Mesenchymal stem cell (in vitro differentiated cells and primary cell): ENCODE data around the gene MEI1.

Experiments used
- DNase-seq: peaks from one replicate; pipeline ENCODE4 v3.0.0-alpha.2; 2013
- H2AFZ ChIP-seq: one replicate; pipeline ENCODE4 v1.6.1; 2013; ENCODE audit warnings: low read depth, mild to moderate bottlenecking, control low read depth, inconsistent platforms, low read length, moderate library complexity
- H2AK5ac ChIP-seq: 2 replicates; pipeline ENCODE4 v1.6.1; 2013; ENCODE audit warnings: low read length, moderate library complexity, mild to moderate bottlenecking, inconsistent platforms; ENCODE audit not compliant: severe bottlenecking
- H2BK120ac ChIP-seq: one replicate; pipeline ENCODE4 v1.6.1; 2013; ENCODE audit warnings: low read depth, mild to moderate bottlenecking, inconsistent platforms, low read length, moderate library complexity
- H2BK12ac ChIP-seq, 2 experiments: one replicate each; pipeline ENCODE4 v1.6.1; 2013; ENCODE audit warnings: inconsistent platforms in 2 of 2, low read length in 2 of 2, mild to moderate bottlenecking in 2 of 2, moderate library complexity in 2 of 2, control low read depth in 1 of 2
- H2BK15ac ChIP-seq: one replicate; pipeline ENCODE4 v1.6.1; 2013; ENCODE audit warnings: mild to moderate bottlenecking, low read depth, inconsistent platforms; ENCODE audit not compliant: poor library complexity, severe bottlenecking
- H2BK5ac ChIP-seq: 2 replicates; pipeline ENCODE4 v1.6.1; 2013; ENCODE audit warnings: low read depth, mild to moderate bottlenecking, low read length, control low read depth, inconsistent platforms; ENCODE audit not compliant: poor library complexity, severe bottlenecking
- H3K14ac ChIP-seq, 2 experiments: one replicate each; pipeline ENCODE4 v1.6.1; 2013; ENCODE audit warnings: inconsistent platforms in 2 of 2, low read length in 2 of 2, control low read depth in 1 of 2, mild to moderate bottlenecking in 1 of 2, moderate library complexity in 1 of 2
- H3K18ac ChIP-seq, 2 experiments: one replicate each; pipeline ENCODE4 v1.6.1; 2013; ENCODE audit warnings: inconsistent platforms in 2 of 2, low read length in 2 of 2, control low read depth in 1 of 2, low read depth in 1 of 2, mild to moderate bottlenecking in 1 of 2
- H3K23ac ChIP-seq, 2 experiments: one replicate each; pipeline ENCODE4 v1.6.1; 2013; ENCODE audit warnings: inconsistent platforms in 2 of 2, low read length in 2 of 2, mild to moderate bottlenecking in 2 of 2, moderate library complexity in 2 of 2, control low read depth in 1 of 2
- H3K27ac ChIP-seq: 2 replicates; pipeline ENCODE4 v1.5.1; 2013; ENCODE audit warnings: mild to moderate bottlenecking, moderate library complexity, low read length, control low read depth, inconsistent platforms; ENCODE audit not compliant: poor library complexity, severe bottlenecking
- H3K27me3 ChIP-seq, 2 experiments: 2 replicates each; pipeline versions ENCODE4 v1.6.1 to v1.7.0; 2013; ENCODE audit warnings: low read length in 2 of 2, mild to moderate bottlenecking in 2 of 2, moderate library complexity in 2 of 2, control low read depth in 1 of 2, inconsistent platforms in 1 of 2; ENCODE audit not compliant: control insufficient read depth in 1 of 2, insufficient read depth in 1 of 2
- H3K36me3 ChIP-seq, 2 experiments: 2 replicates each; pipeline versions ENCODE4 v1.6.1 to v1.7.0; 2013; ENCODE audit warnings: low read length in 2 of 2, control low read depth in 1 of 2, inconsistent platforms in 1 of 2, low read depth in 1 of 2, mild to moderate bottlenecking in 1 of 2; ENCODE audit not compliant: insufficient read depth in 2 of 2, control insufficient read depth in 1 of 2
- H3K4ac ChIP-seq, 2 experiments: one replicate each; pipeline ENCODE4 v1.6.1; 2013; ENCODE audit warnings: inconsistent platforms in 2 of 2, low read length in 2 of 2, mild to moderate bottlenecking in 2 of 2, moderate library complexity in 2 of 2, control low read depth in 1 of 2, low read depth in 1 of 2
- H3K4me1 ChIP-seq: 2 replicates; pipeline ENCODE4 v1.6.1; 2013; ENCODE audit warnings: low read depth, low read length, control low read depth; ENCODE audit not compliant: control insufficient read depth, insufficient read depth
- H3K4me2 ChIP-seq: 2 replicates; pipeline ENCODE4 v1.6.1; 2013; ENCODE audit warnings: low read length, mild to moderate bottlenecking, inconsistent platforms; ENCODE audit not compliant: poor library complexity, severe bottlenecking
- H3K4me3 ChIP-seq, 2 experiments: 2 replicates each; pipeline versions ENCODE4 v1.5.1 to v1.7.0; 2013; ENCODE audit warnings: low read length in 2 of 2, mild to moderate bottlenecking in 2 of 2, control low read depth in 1 of 2, low read depth in 1 of 2; ENCODE audit not compliant: insufficient read depth in 1 of 2
- H3K79me1 ChIP-seq: replicated peaks from 2 replicates; pipeline ENCODE4 v1.6.1; 2013; ENCODE audit warnings: mild to moderate bottlenecking, control low read depth, low read length, inconsistent platforms; ENCODE audit not compliant: poor library complexity, severe bottlenecking
- H3K9ac ChIP-seq: 2 replicates; pipeline ENCODE4 v1.7.0; 2013; ENCODE audit warnings: mild to moderate bottlenecking, low read length, moderate library complexity
- H3K9me3 ChIP-seq: 2 replicates; pipeline ENCODE4 v1.7.0; 2013; ENCODE audit warnings: mild to moderate bottlenecking, low read length; ENCODE audit not compliant: control insufficient read depth
- H4K8ac ChIP-seq: one replicate; pipeline ENCODE4 v1.6.1; 2013; ENCODE audit warnings: inconsistent platforms, mild to moderate bottlenecking, low read length, moderate library complexity
- H4K91ac ChIP-seq: one replicate; pipeline ENCODE4 v1.6.1; 2013; ENCODE audit warnings: mild to moderate bottlenecking, low read length, inconsistent platforms
- WGBS: methylation state at CpG from one replicate; pipeline ENCODE4 v1.1.7; 2013; ENCODE audit warnings: mixed read lengths; 5-methylcytosine and 5-hydroxymethylcytosine counted together

Gene MEI1

GRCh38 chr22:41672780-41673509 is 26.4 kb upstream of the MEI1 start:
- Histone ChIP-seq H3K79me1 (peaks cover 14% of the 10 kb centered on the region), H3K4me2 (no peak overlapping the region), H3K23ac (no peak overlapping the region), H3K36me3 (peaks cover 19 to 50% of the 10 kb centered on the region in 2 experiments), H3K14ac (no peak overlapping the region), H3K4me3 (no peak overlapping the region), H2BK5ac (no peak overlapping the region), H2BK120ac (no peak overlapping the region), H3K9me3 (no peaks in the 10 kb centered on the region), H2AFZ (no peak overlapping the region), H4K8ac (no peak overlapping the region), H2BK12ac (no peak overlapping the region), H3K18ac (no peak overlapping the region), H2BK15ac (no peak overlapping the region), H3K27ac (no peak overlapping the region), H3K4ac (no peak overlapping the region), H3K4me1 (peaks cover 6% of the 10 kb centered on the region), H2AK5ac (no peak overlapping the region), H3K9ac (no peak overlapping the region), H3K27me3 (no peaks in the 10 kb centered on the region), H4K91ac (no peak overlapping the region)
- DNase-seq = peak; percentile 31
- WGBS = 76% methylated on average over 6 of the region's 6 CpGs

- Histone ChIP-seq H3K27ac (no peak overlapping the region), H4K91ac (no peak overlapping the region), H2BK15ac (no peak overlapping the region), H3K4me1 (peaks cover 6% of the 10 kb centered on the region), H3K23ac (no peak overlapping the region), H2BK12ac (no peak overlapping the region), H3K4me3 (no peak overlapping the region), H3K14ac (no peak overlapping the region), H2BK5ac (no peak overlapping the region), H3K27me3 (no peaks in the 10 kb centered on the region), H3K4me2 (no peak overlapping the region), H3K9ac (no peak overlapping the region), H3K4ac (no peak overlapping the region), H3K18ac (no peak overlapping the region), H2BK120ac (no peak overlapping the region), H3K36me3 (peaks cover 30 to 63% of the 10 kb centered on the region in 2 experiments), H4K8ac (no peak overlapping the region), H3K9me3 (no peaks in the 10 kb centered on the region), H2AK5ac (no peak overlapping the region), H2AFZ (no peak overlapping the region), H3K79me1 (peaks cover 20% of the 10 kb centered on the region)
- 97% methylated on average over 12 of the region's 12 CpGs for WGBS
- no peak for DNase-seq
These were observed 24.4 kb upstream of the MEI1 start for GRCh38 chr22:41674846-41675340.

DNA sequence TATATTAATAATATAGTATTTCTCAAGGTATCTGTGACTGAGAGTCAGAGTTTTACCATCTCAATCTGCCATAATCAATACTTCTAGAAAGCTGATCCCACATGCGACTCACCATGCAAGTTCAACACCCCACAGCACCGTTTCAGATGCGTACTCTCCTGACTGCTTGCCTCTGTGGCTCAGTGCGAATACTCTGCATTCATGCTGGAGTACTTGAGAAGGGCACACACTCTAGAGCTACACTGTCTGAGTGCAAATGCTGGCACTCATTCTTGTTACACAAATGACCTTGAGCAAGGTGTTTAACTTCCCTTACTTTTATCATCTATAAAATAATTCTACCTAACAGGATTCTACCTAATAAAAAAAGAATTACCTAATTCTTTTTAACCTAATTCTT is 23.2 kb upstream of the MEI1 start:
- H3K23ac ChIP-seq = no peak overlapping the region
- no peak overlapping the region for H3K27ac ChIP-seq
- H3K4me2 ChIP-seq = no peak overlapping the region
- no peak overlapping the region for H2AFZ ChIP-seq
- H2BK12ac ChIP-seq = no peak overlapping the region
- WGBS = 96% methylated on average over 4 of the region's 4 CpGs
- no peak overlapping the region for H2BK120ac ChIP-seq
- H3K4ac ChIP-seq = no peak overlapping the region
- H2BK15ac ChIP-seq = no peak overlapping the region
- H3K36me3 ChIP-seq = peaks cover 34 to 70% of the 10 kb centered on the region in 2 experiments
- no peaks in the 10 kb centered on the region for H3K9me3 ChIP-seq
- H2AK5ac ChIP-seq = no peak overlapping the region
- H3K9ac ChIP-seq = no peak overlapping the region
- no peaks in the 10 kb centered on the region for H3K27me3 ChIP-seq
- no peak overlapping the region for H3K14ac ChIP-seq
- H3K18ac ChIP-seq = no peak overlapping the region
- no peak overlapping the region for H4K91ac ChIP-seq
- no peak overlapping the region for H3K4me3 ChIP-seq
- H2BK5ac ChIP-seq = no peak overlapping the region
- peaks cover 3% of the 10 kb centered on the region for H3K4me1 ChIP-seq
- H3K79me1 ChIP-seq = peaks cover 20% of the 10 kb centered on the region
- DNase-seq = no peak
- H4K8ac ChIP-seq = no peak overlapping the region

- Histone ChIP-seq H2AK5ac (no peak overlapping the region), H3K9me3 (no peaks in the 10 kb centered on the region), H3K27ac (no peak overlapping the region)
These were observed 17.7 kb upstream of the MEI1 start for GRCh38 chr22:41681616-41682015.

More at GRCh38 chr22:41681616-41682015, 17.7 kb upstream of the MEI1 start:
- Histone ChIP-seq H2BK15ac (no peak overlapping the region), H3K14ac (no peak overlapping the region), H3K36me3 (peaks cover 15 to 33% of the 10 kb centered on the region in 2 experiments), H3K23ac (no peak overlapping the region), H3K4me1 (peaks cover 4% of the 10 kb centered on the region), H2BK5ac (no peak overlapping the region), H4K91ac (no peak overlapping the region), H3K79me1 (peaks cover 11% of the 10 kb centered on the region), H3K27me3 (no peaks in the 10 kb centered on the region), H2BK12ac (no peak overlapping the region), H3K4ac (no peak overlapping the region), H2AFZ (no peak overlapping the region), H3K4me2 (peak overlapping the region; percentile 26), H3K9ac (peak overlapping the region; percentile 99), H4K8ac (no peak overlapping the region), H3K18ac (no peak overlapping the region), H3K4me3 (peak overlapping the region; percentile 26 to 93), H2BK120ac (no peak overlapping the region)
- 97% methylated on average over 6 of the region's 14 CpGs for WGBS
- DNase-seq = no peak
